ENCODE results near the gene PRSS8.
"Not testable (repeated sequence)": the region's sequence is repeated elsewhere in the genome, so short reads cannot be mapped to it uniquely, and the experiment has no call there.

The PRSS8 gene

GRCh38 chr16:31127182-31127581 lies 8.3 kb downstream of the PRSS8 start:
- DNase-seq = no peak

DNA sequence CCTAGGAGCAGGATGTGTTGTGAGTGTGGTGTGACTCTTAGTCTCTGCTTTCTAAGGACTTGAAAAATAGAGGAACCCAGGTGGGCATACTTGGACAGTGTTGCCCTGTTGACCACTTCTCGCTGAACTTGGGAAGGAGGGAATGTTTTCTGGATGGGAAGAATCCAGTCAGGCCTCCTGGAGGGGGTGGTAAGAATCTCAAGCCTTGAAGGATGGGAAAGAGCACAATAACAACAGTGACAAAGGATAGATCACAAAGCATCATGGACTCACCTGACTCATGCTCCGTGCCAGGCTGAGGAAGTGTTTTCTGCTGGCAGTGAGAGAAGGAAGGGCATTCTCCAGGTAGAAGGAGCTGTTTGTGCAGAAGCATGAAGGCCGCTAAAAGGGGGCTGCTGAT lies 9.7 kb downstream of the PRSS8 start:
- DNase-seq = no peak

GRCh38 chr16:31120129-31120528 lies 15.4 kb downstream of the PRSS8 start:
- no peak for DNase-seq

- no peak for DNase-seq
Measured at GRCh38 chr16:31118223-31119155, 17.0 kb downstream of the PRSS8 start.

- peak; percentile 98 for DNase-seq
Measured at GRCh38 chr16:31117384-31118222, 17.9 kb downstream of the PRSS8 start, which contains the start of gene KAT8. Gene KAT8, plus strand, starts transcription at chr16:31117664. Its CDS starts 18 bp downstream, at chr16:31117682.

- DNase-seq = no peak
Measured at GRCh38 chr16:31114468-31114867, 21.1 kb downstream of the PRSS8 start.

GRCh38 chr16:31113121-31114120 lies 22.1 kb downstream of the PRSS8 start:
- no peak for DNase-seq

GRCh38 chr16:31112711-31113110 lies 22.8 kb downstream of the PRSS8 start:
- DNase-seq = no peak

DNA sequence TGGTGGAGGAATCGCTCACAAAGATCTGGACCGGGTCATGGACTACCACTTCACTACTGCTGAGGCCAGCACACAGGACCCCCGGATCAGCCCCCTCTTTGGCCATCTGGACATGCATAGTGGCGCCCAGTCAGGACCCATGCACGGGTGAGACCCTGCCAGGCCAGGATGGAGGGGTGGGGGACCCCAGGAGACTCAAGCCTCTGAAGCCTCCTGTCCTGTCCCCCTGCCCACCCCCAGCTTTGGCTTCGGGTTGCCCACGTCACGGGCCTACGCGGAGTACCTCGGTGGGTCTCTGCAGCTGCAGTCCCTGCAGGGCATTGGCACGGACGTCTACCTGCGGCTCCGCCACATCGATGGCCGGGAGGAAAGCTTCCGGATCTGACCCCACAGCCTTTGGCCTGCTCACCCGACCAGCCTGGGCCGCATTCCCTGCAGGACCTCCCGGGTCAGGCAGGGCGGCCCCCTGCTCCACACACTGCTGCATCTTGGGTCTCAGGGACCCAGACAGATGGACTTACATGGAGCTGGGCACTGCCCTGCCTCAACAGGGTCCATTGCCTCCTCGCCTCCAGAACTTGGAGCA lies 23.6 kb downstream of the PRSS8 start:
- DNase-seq = no peak

DNA sequence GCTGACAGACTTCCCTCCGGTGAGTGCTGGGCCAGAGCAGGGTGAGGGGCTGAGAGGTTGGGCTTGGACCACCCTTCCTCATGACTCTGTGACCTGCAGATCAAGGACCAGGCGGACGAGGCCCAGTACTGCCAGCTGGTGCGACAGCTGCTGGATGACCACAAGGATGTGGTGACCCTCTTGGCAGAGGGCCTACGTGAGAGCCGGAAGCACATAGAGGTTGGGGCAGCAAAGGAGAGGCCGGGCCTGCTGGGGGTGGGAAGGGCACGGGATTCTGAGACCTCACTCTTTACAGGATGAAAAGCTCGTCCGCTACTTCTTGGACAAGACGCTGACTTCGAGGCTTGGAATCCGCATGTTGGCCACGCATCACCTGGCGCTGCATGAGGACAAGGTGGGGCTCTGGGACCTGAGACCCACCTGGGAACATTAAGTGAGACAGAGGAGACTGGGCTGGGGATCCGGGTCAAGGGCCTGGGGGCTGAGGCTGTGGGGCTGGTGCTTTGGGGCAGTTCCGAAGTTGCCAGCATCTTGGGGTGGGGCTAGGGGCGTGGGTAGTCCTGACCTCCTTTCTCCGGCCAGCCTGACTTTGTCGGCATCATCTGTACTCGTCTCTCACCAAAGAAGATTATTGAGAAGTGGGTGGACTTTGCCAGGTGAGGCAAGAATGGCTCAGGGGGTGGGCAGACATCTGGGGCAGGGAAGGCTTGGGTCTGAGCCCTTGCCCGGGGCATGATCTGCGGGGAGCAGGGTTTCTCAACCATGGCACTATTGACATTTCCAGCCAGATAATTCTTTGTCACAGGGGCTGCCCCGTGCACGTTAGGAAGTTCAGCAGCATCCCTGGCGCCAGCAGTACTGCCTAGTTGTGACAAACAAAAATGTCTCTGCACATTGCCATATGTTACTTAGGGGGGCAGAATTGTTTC lies 25.2 kb downstream of the PRSS8 start:
- DNase-seq = no peak

GRCh38 chr16:31109622-31110021 lies 25.9 kb downstream of the PRSS8 start:
- DNase-seq = no peak

GRCh38 chr16:31108794-31109558 lies 26.6 kb downstream of the PRSS8 start:
- DNase-seq = no peak

DNA sequence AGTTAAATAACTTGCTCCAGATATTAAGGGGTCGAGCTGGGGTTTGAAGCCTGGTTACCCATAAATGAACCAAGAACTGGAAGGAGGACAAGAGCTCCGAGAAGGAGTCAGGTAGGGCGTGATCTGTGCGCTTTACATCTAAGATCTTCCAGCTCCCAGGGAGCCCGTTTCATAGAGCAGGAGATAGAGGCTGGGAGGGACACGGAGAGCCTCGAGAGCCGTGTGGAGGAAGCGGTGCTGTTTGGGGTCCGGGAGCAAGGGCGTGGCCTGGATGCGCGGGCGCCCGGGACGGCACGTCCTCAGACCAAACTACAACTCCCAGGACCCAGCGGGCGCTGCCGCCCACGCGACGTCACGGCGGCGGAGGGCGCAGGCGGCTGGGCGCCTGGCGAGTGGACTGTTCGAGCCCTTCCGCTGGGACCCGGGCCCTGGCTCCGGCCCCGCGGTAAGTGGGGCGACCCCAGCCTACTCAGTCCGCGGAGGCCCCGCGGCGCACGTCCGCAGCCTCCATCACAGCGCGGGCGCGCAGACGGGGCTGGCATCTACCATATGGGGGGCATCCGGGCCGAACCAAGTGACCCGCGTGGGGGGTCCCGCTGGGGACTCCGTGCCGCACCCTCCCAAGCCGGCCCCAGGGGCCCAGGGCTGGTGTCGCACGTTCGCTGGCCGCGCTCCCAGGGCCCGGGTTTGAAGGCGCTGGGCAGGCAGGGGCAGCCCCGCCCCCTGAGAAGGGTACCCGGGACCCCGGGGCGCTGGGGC lies 27.3 kb downstream of the PRSS8 start, which contains the start of gene BCKDK:
BCKDK (plus strand) TSS at position 352 of the 759 bp plus-strand sequence. CDS start 838 bp downstream, outside the sequence.
- peak; percentile 9 for DNase-seq

DNA sequence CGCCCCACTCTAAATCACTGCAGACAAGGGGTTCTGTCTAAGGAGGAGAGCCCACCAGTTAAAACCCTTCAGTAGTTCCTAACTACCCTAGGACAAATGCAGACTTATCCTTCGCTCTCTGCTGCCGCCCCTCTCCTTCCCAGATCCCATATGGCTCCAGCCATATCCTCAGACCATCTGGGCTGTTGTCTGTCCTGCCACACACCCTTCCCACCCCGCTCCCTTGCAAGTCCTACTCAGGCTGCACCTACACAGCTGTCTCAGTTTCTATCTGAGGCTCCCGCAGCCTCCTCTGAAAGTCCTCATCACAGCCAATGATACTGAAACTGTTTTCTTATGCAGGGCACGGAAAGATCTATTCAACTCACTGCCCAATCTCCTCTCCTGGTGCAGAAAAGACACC lies 28.1 kb downstream of the PRSS8 start:
- no peak for DNase-seq

DNA sequence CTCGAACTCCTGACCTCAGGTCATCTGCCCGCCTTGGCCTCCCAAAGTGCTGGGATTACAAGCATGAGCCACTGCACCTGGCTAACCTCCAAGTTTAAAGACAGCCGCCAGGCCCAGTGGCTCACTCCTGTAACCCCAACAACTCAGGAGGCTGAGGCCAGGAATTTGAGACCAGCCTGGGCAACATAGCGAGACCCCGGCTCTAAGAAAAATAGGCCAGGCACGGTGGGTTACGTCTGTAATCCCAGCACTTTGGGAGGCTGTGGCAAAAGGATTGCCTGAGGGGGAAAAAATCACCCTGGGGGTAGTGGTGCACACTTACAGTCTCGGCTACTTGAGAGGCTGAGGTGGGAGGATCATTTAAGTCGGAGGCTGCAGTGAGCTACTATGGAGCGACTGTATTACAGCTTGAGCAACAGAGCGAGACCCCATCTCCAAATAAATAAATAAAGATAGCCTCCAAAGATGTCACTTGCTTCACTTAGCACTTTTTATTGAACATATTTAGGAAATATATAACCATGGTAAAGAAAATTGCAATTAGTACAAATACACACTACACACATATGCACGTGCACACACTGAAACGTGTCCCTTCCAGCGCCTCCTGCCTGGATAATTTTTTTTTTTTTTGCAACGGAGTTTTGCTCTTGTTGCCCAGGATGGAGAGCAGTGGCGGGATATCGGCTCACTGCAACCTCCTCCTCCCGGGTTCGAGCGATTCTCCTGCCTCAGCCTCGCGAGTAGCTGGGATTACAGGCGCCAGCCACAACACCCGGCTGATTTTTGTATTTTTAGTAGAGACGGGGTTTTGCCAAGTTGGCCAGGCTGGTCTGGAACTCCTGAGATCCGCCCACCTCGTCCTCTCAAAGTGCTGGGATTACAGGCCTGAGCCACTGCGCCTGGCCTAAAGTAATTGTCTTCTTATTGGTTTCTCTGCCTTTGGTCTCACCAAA lies 28.7 kb downstream of the PRSS8 start:
- no peak for DNase-seq

GRCh38 chr16:31105677-31106213 lies 29.8 kb downstream of the PRSS8 start:
- DNase-seq = no peak

DNA sequence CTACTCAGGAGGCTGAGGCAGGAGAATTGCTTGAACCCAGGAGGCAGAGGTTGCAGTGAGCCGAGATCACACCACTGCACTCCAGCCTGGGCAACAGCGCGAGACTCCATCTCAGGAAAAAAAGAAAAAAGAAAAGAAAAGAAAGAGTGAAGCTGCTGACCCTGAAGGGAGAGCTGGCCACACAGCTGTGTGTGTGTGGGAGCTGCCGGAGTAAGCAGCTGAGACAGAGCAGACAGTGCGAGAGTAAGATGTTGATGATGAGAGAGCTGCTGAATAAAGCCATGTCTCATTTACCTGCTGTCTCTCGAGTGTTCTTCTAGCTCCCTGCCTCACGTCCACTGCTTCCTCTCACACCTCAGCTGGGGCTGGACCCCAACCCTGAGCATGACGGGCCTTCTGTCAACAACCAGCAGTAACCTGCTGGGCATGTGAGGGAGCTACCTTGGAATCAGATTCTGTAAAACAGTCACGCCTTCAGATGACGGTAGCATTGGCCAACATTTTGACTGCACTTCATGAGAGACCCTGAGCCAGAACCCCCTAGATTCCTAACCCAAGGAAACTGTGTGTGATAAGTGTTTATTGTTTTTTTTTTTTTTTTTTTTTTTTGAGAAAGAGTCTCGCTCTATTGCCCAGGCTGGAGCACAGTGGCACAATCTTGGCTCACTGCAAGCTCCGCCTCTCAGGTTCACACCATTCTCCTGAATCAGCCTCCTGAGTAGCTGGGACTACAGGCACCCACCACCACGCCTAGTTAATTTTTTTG lies 34.5 kb downstream of the PRSS8 start:
- DNase-seq = not testable (repeated sequence)

All from DMS79 (cell line).